Subcutaneous abdominal adipose tissue (tissue), 5 donors: ENCODE measurements around the gene ANO2.

Source experiments
- H3K27ac ChIP-seq: one replicate; pipeline ENCODE4 v1.7.0; 2013; ENCODE audit warnings: low read depth, mild to moderate bottlenecking, inconsistent platforms, low read length, moderate library complexity
- H3K27me3 ChIP-seq, 5 donors: one replicate each; pipeline ENCODE4 v1.7.0; 2013; ENCODE audit warnings: low read length in 5 of 5, inconsistent platforms in 1 of 5; ENCODE audit not compliant: control insufficient read depth in 5 of 5, insufficient read depth in 4 of 5
- H3K36me3 ChIP-seq, 5 donors: one replicate each; pipeline ENCODE4 v1.7.0; 2013; ENCODE audit warnings: low read length in 5 of 5; ENCODE audit not compliant: control insufficient read depth in 5 of 5, insufficient read depth in 5 of 5
- H3K4me1 ChIP-seq, 5 donors: one replicate each; pipeline ENCODE4 v1.7.0; 2013; ENCODE audit warnings: low read length in 5 of 5, mild to moderate bottlenecking in 3 of 5, moderate library complexity in 1 of 5; ENCODE audit not compliant: control insufficient read depth in 5 of 5, insufficient read depth in 5 of 5
- H3K4me3 ChIP-seq, 5 donors: one replicate each; pipeline ENCODE4 v1.7.0; 2013; ENCODE audit warnings: low read length in 5 of 5, low read depth in 1 of 5
- H3K9ac ChIP-seq, 5 donors: one replicate each; pipeline ENCODE4 v1.7.0; 2013; ENCODE audit warnings: low read length in 5 of 5, mild to moderate bottlenecking in 4 of 5, moderate library complexity in 3 of 5
- H3K9me3 ChIP-seq, 5 donors: one replicate each; pipeline ENCODE4 v1.7.0; 2013; ENCODE audit warnings: low read length in 5 of 5; ENCODE audit not compliant: control insufficient read depth in 5 of 5
- donor health status: healthy.
- donor health status: healthy.
- donor health status: healthy.
- donor health status: healthy.
- donor health status: healthy.

The ANO2 gene

GRCh38 chr12:5910790-5911548 is 34.1 kb downstream of the ANO2 start:
- Histone ChIP-seq H3K4me3 (no peak overlapping the region), H3K9ac (no peak overlapping the region), H3K36me3 (peaks cover 0 to 40% (median 13%) of the 10 kb centered on the region in 5 donors), H3K27ac (no peak overlapping the region), H3K27me3 (peaks cover 0 to 19% (median 7%) of the 10 kb centered on the region in 5 donors), H3K9me3 (no peaks in the 10 kb centered on the region), H3K4me1 (no peaks in the 10 kb centered on the region)

- H3K36me3 ChIP-seq: peaks cover 0 to 33% (median 9%) of the 10 kb centered on the region in 5 donors
- H3K27me3 ChIP-seq: peaks cover 0 to 19% (median 7%) of the 10 kb centered on the region in 5 donors
Observed at GRCh38 chr12:5909560-5909959, 35.5 kb downstream of the ANO2 start.

GRCh38 chr12:5908251-5908650 is 36.8 kb downstream of the ANO2 start:
- Histone ChIP-seq H3K36me3 (peaks cover 0 to 26% (median 2%) of the 10 kb centered on the region in 5 donors), H3K27me3 (peaks cover 0 to 19% (median 7%) of the 10 kb centered on the region in 5 donors), H3K27ac (no peak overlapping the region), H3K9ac (no peak overlapping the region), H3K4me3 (no peak overlapping the region), H3K9me3 (no peaks in the 10 kb centered on the region), H3K4me1 (no peaks in the 10 kb centered on the region)

More at GRCh38 chr12:5909560-5909959, 35.5 kb downstream of the ANO2 start:
- Histone ChIP-seq H3K27ac (no peak overlapping the region), H3K4me3 (no peak overlapping the region), H3K4me1 (no peaks in the 10 kb centered on the region), H3K9ac (no peak overlapping the region), H3K9me3 (no peaks in the 10 kb centered on the region)

GRCh38 chr12:5907807-5908206 is 37.3 kb downstream of the ANO2 start:
- Histone ChIP-seq H3K27ac (no peak overlapping the region), H3K36me3 (peaks cover 0 to 25% (median 2%) of the 10 kb centered on the region in 5 donors), H3K4me1 (no peaks in the 10 kb centered on the region), H3K4me3 (no peak overlapping the region), H3K9me3 (no peaks in the 10 kb centered on the region), H3K27me3 (peaks cover 0 to 19% (median 7%) of the 10 kb centered on the region in 5 donors), H3K9ac (no peak overlapping the region)

- Histone ChIP-seq H3K9me3 (no peaks in the 10 kb centered on the region), H3K36me3 (peaks cover 0 to 23% (median 0%) of the 10 kb centered on the region in 5 donors), H3K4me3 (no peak overlapping the region), H3K27me3 (peaks cover 0 to 13% (median 6%) of the 10 kb centered on the region in 5 donors), H3K4me1 (no peaks in the 10 kb centered on the region), H3K27ac (no peak overlapping the region), H3K9ac (no peak overlapping the region)
Observed at GRCh38 chr12:5905757-5906156, 39.3 kb downstream of the ANO2 start.

- Histone ChIP-seq H3K4me1 (no peaks in the 10 kb centered on the region), H3K27ac (no peak overlapping the region), H3K4me3 (no peak overlapping the region), H3K9ac (no peak overlapping the region), H3K27me3 (peaks cover 0 to 13% (median 6%) of the 10 kb centered on the region in 5 donors), H3K9me3 (no peaks in the 10 kb centered on the region), H3K36me3 (peaks cover 0 to 26% (median 2%) of the 10 kb centered on the region in 5 donors)
Observed at GRCh38 chr12:5904969-5905368, 40.1 kb downstream of the ANO2 start.

GRCh38 chr12:5904441-5904840 is 40.6 kb downstream of the ANO2 start:
- Histone ChIP-seq H3K36me3 (peaks cover 0 to 31% (median 6%) of the 10 kb centered on the region in 5 donors), H3K4me1 (no peaks in the 10 kb centered on the region), H3K27ac (no peak overlapping the region), H3K9me3 (no peaks in the 10 kb centered on the region), H3K4me3 (no peak overlapping the region), H3K9ac (no peak overlapping the region), H3K27me3 (peaks cover 0 to 13% (median 6%) of the 10 kb centered on the region in 5 donors)

GRCh38 chr12:5902736-5903135 is 42.3 kb downstream of the ANO2 start:
- H3K27me3 ChIP-seq: peaks cover 0 to 13% (median 6%) of the 10 kb centered on the region in 5 donors

GRCh38 chr12:5901416-5901815 is 43.6 kb downstream of the ANO2 start:
- peaks cover 0 to 5% (median 0%) of the 10 kb centered on the region in 5 donors for H3K4me1 ChIP-seq
- H3K27ac ChIP-seq: no peak overlapping the region
- H3K36me3 ChIP-seq: peaks cover 0 to 25% (median 6%) of the 10 kb centered on the region in 5 donors
- H3K27me3 ChIP-seq: peaks cover 0 to 13% (median 6%) of the 10 kb centered on the region in 5 donors
- no peak overlapping the region for H3K4me3 ChIP-seq
- peaks cover 0 to 8% (median 0%) of the 10 kb centered on the region in 5 donors for H3K9me3 ChIP-seq
- H3K9ac ChIP-seq: no peak overlapping the region

More at GRCh38 chr12:5902736-5903135, 42.3 kb downstream of the ANO2 start:
- H3K9me3 ChIP-seq: peaks cover 0 to 8% (median 0%) of the 10 kb centered on the region in 5 donors
- H3K4me1 ChIP-seq: no peaks in the 10 kb centered on the region
- H3K36me3 ChIP-seq: peaks cover 0 to 27% (median 6%) of the 10 kb centered on the region in 5 donors
- no peak overlapping the region for H3K4me3 ChIP-seq
- H3K27ac ChIP-seq: no peak overlapping the region
- no peak overlapping the region for H3K9ac ChIP-seq

GRCh38 chr12:5900533-5901205 is 44.4 kb downstream of the ANO2 start:
- Histone ChIP-seq H3K4me3 (no peak overlapping the region), H3K27ac (no peak overlapping the region), H3K36me3 (peaks cover 0 to 25% (median 6%) of the 10 kb centered on the region in 5 donors), H3K27me3 (peaks cover 0 to 13% (median 6%) of the 10 kb centered on the region in 5 donors), H3K4me1 (peaks cover 0 to 5% (median 0%) of the 10 kb centered on the region in 5 donors), H3K9ac (no peak overlapping the region), H3K9me3 (peaks cover 0 to 8% (median 0%) of the 10 kb centered on the region in 5 donors)
